Choroid plexus epithelial cell (primary cell): ENCODE measurements around the gene CUTA.

Experiments
- DNase-seq: peaks from one replicate; pipeline ENCODE4 v3.0.0-alpha.2; 2010; ENCODE audit warnings: low read depth
- H3K4me3 ChIP-seq: 2 replicates; pipeline ENCODE4 v1.5.1; 2011; ENCODE audit warnings: low read depth, mild to moderate bottlenecking, control low read depth, low read length, moderate library complexity
- CTCF ChIP-seq: conservative IDR thresholded peaks from 2 replicates; pipeline ENCODE4 v1.5.1; 2011; ENCODE audit warnings: low read depth, mild to moderate bottlenecking, control low read depth, inconsistent platforms, low read length, moderate library complexity

The CUTA gene

GRCh38 chr6:33446356-33446755 is 28.4 kb upstream of the CUTA start:
- H3K4me3 ChIP-seq: no peak overlapping the region
- no peak for TF ChIP-seq CTCF
- no peak for DNase-seq

DNA sequence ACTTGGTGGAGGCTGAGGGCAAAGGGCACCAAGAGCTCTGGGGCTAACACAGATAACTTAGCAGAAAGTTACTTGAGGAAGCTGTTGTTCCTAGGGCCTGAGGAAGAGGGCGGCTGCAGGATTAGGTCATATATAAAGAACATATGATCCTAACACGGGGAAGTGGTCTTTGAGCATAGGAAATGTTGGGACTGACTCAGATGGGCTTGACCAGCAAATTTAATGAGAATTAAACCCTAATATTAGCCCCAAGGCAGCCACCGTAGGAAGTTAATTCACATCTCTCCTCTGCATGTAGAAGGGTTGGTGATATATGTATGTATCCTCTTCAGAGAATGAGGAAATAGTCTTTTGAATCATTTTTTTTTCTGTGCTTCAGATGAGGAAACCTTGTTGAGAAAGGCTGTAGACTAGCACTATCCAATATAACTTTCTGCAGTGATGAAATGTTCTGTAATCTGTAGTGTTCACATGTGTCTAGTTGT is 27.3 kb upstream of the CUTA start:
- no peak for DNase-seq
- H3K4me3 ChIP-seq: no peak overlapping the region
- TF ChIP-seq CTCF: no peak

- no peak for TF ChIP-seq CTCF
- no peak for DNase-seq
- H3K4me3 ChIP-seq: no peak overlapping the region
Measured at GRCh38 chr6:33443619-33444504, 26.0 kb upstream of the CUTA start.

DNA sequence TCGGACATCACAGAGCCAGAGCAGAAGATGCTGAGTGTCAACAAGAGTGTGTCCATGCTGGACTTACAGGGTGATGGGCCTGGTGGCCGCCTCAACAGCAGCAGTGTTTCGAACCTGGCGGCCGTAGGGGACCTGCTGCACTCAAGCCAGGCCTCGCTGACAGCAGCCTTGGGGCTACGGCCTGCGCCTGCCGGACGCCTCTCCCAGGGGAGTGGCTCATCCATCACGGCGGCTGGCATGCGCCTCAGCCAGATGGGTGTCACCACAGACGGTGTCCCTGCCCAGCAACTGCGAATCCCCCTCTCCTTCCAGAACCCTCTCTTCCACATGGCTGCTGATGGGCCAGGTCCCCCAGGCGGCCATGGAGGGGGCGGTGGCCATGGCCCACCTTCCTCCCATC is 25.1 kb upstream of the CUTA start:
- no peak for TF ChIP-seq CTCF
- DNase-seq: no peak
- no peak overlapping the region for H3K4me3 ChIP-seq

GRCh38 chr6:33442283-33442682 is 24.4 kb upstream of the CUTA start:
- no peak for DNase-seq
- TF ChIP-seq CTCF: no peak
- H3K4me3 ChIP-seq: no peak overlapping the region

DNA sequence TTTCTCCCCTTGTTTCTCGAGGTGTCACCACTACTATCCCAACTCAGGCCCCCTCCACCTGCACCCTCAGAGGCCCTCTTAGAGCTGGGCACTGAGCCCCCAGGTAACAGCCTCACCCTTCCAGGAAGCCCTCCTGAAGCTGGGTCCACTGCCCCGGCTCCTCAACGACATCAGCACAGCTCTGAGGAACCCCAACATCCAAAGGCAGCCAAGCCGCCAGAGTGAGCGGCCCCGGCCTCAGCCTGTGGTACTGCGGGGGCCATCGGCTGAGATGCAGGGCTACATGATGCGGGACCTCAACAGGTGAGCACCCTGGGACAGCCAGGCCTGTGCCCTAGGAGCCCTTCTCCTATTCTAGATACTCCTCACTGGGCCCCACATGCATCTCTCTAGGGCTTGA is 23.6 kb upstream of the CUTA start:
- no peak for TF ChIP-seq CTCF
- H3K4me3 ChIP-seq: no peak overlapping the region
- DNase-seq: no peak
